PC-3 (cell line): Measurements from ENCODE around the gene CD200R1. TPM values are rescaled to one million over a fixed set of nuclear protein-coding genes. Genes with fewer than 3 reads are reported as not detected.
A peak's percentile ranks its signal among the peaks of the same experiment; 100 is the strongest.

Source experiments
- ATAC-seq: fragments of 200-7000 bp; cut with Tn5 transposase; 2 replicates; pipeline ENCODE4 v1.9.1; 2020; ENCODE audit warnings: mild to moderate bottlenecking, moderate library complexity
- BruUV-seq: library from RNA; stranded (reverse); fragments of 400-500 nt; replicated peaks from 2 replicates; lab custom pipeline; 2021; lab: Mats Ljungman, UMichigan
- CTCF ChIA-PET: fragments of 300-600 bp; sonication (Branson Sonifier 250); formaldehyde crosslinking; loops from one replicate; lab custom pipeline; 2022; ENCODE audit warnings: antibody characterized with exemption; lab: Charles Lee
- POLR2A ChIA-PET: fragments of 300-600 bp; sonication (Branson Sonifier 250); formaldehyde crosslinking; loops from one replicate; lab custom pipeline; 2022; ENCODE audit warnings: antibody characterized with exemption; ENCODE audit not compliant: unreplicated experiment; lab: Charles Lee
- DNase-seq: peaks from one replicate; pipeline ENCODE4 v3.0.0-alpha.2; 2015
- H2AFZ ChIP-seq: fragments of 300-600 bp; sonication (generic); 2 replicates; pipeline ENCODE4 v1.6.0; 2016; ENCODE audit warnings: antibody characterized with exemption, low read length
- H3F3A ChIP-seq: fragments of 300-600 bp; sonication (generic); one replicate; pipeline ENCODE4 v1.6.0; 2017; ENCODE audit warnings: antibody characterized with exemption, low read length, control low read depth, mild to moderate bottlenecking; ENCODE audit not compliant: unreplicated experiment
- H3K27ac ChIP-seq: fragments of 300-600 bp; sonication (generic); 2 replicates; pipeline ENCODE4 v1.5.1; 2016; ENCODE audit warnings: mild to moderate bottlenecking, low read length
- H3K27me3 ChIP-seq: fragments of 300-600 bp; sonication (generic); 2 replicates; pipeline ENCODE4 v1.6.1; 2016; ENCODE audit warnings: low read length, mixed read lengths
- H3K36me3 ChIP-seq: fragments of 300-600 bp; sonication (generic); 2 replicates; pipeline ENCODE4 v1.6.1; 2016; ENCODE audit warnings: low read depth, mixed run types, low read length, mixed read lengths
- H3K4me1 ChIP-seq: fragments of 300-600 bp; sonication (generic); 2 replicates; pipeline ENCODE4 v1.5.1; 2016; ENCODE audit warnings: low read length; ENCODE audit not compliant: insufficient read depth
- H3K4me2 ChIP-seq: fragments of 300-600 bp; sonication (generic); 2 replicates; pipeline ENCODE4 v1.6.0; 2016; ENCODE audit warnings: low read length
- H3K4me3 ChIP-seq: fragments of 300-600 bp; sonication (generic); 2 replicates; pipeline ENCODE4 v1.5.1; 2016; ENCODE audit warnings: mild to moderate bottlenecking, low read length, mixed read lengths
- H3K79me2 ChIP-seq: fragments of 300-600 bp; sonication (generic); 2 replicates; pipeline ENCODE4 v1.6.1; 2017; ENCODE audit warnings: low read length, mixed read lengths
- H3K9ac ChIP-seq: fragments of 300-600 bp; sonication (generic); 2 replicates; pipeline ENCODE4 v1.6.0; 2016; ENCODE audit warnings: mild to moderate bottlenecking, low read length
- H3K9me2 ChIP-seq: fragments of 300-600 bp; sonication (generic); replicated peaks from 2 replicates; pipeline ENCODE4 v1.6.1; 2016; ENCODE audit warnings: mixed run types, low read length, mixed read lengths
- H3K9me3 ChIP-seq: fragments of 300-600 bp; sonication (generic); 2 replicates; pipeline ENCODE4 v1.6.1; 2016; ENCODE audit warnings: low read length, mixed read lengths
- H4K20me1 ChIP-seq: fragments of 300-600 bp; sonication (generic); 2 replicates; pipeline ENCODE4 v1.6.1; 2016; ENCODE audit warnings: low read length, mixed read lengths
- EZH2 ChIP-seq: fragments of 300-600 bp; sonication (generic); IDR thresholded peaks from one replicate; pipeline ENCODE4 v1.6.1; 2017; ENCODE audit warnings: antibody characterized with exemption, mild to moderate bottlenecking, low read length; ENCODE audit not compliant: unreplicated experiment
- EZH2phosphoT487 ChIP-seq: fragments of 300-600 bp; sonication (generic); IDR thresholded peaks from 2 replicates; pipeline ENCODE4 v1.6.1; 2018; ENCODE audit warnings: mild to moderate bottlenecking, antibody characterized with exemption, low read length, borderline replicate concordance
- intact Hi-C: fragments of 100-400 bp; cut with micrococcal nuclease; formaldehyde crosslinking; loops from 2 replicates; pipeline ENCODE4 v1.9.0; 2023
- total RNA-seq: library from RNA; depleted of rRNA; stranded (reverse); fragments of >200 nt; gene quantifications from 2 replicates; pipeline ENCODE4 v1.2.3, GENCODE V29; 2014
- TF ChIP-seq, protein P1 (sequence below): fragments of 300-600 bp; sonication (generic); conservative IDR thresholded peaks from 2 replicates; pipeline ENCODE4 v1.5.1; 2017; ENCODE audit warnings: antibody characterized with exemption, low read depth, mild to moderate bottlenecking, low read length

CD200R1 gene
- total RNA-seq, 1 experiment from 2014 or later = not detected

DNA sequence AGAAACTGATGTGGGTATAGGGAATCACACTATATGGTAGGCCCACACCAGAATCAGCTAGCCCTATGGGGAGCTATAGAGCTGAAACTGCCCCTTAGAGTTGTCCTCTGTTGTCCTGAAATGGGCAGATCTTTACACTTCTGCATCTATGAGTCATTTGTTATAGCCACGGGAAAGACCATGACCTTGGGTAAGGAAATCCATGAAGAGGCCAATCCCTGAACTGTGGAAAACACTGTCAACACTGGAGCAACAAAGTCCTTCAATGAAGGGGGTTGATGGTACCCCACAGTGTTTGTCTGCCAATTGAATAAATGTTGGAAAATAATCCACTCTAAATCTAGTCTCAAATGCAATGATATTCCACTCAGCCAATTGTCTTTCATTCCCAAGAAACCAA, 5.2 kb upstream of the CD200R1 start:
- Histone ChIP-seq H2AFZ (no peak overlapping the region), H4K20me1 (no peaks in the 10 kb centered on the region), H3K4me2 (no peak overlapping the region), H3K4me3 (no peak overlapping the region), H3F3A (no peaks in the 10 kb centered on the region), H3K9me2 (no peaks in the 10 kb centered on the region), H3K4me1 (peaks cover 9% of the 10 kb centered on the region), H3K27me3 (no peaks in the 10 kb centered on the region), H3K27ac (no peak overlapping the region), H3K79me2 (no peaks in the 10 kb centered on the region), H3K36me3 (no peaks in the 10 kb centered on the region), H3K9ac (no peak overlapping the region), H3K9me3 (no peaks in the 10 kb centered on the region)
- TF ChIP-seq EZH2phosphoT487 (no peak), EZH2 (no peak)
- TF ChIP-seq, protein P1, sequence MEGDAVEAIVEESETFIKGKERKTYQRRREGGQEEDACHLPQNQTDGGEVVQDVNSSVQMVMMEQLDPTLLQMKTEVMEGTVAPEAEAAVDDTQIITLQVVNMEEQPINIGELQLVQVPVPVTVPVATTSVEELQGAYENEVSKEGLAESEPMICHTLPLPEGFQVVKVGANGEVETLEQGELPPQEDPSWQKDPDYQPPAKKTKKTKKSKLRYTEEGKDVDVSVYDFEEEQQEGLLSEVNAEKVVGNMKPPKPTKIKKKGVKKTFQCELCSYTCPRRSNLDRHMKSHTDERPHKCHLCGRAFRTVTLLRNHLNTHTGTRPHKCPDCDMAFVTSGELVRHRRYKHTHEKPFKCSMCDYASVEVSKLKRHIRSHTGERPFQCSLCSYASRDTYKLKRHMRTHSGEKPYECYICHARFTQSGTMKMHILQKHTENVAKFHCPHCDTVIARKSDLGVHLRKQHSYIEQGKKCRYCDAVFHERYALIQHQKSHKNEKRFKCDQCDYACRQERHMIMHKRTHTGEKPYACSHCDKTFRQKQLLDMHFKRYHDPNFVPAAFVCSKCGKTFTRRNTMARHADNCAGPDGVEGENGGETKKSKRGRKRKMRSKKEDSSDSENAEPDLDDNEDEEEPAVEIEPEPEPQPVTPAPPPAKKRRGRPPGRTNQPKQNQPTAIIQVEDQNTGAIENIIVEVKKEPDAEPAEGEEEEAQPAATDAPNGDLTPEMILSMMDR = no peak
- no TSS peak for BruUV-seq
- ChIA-PET CTCF (interaction anchor here (0.6 to 1.4 kb wide), 2 partner anchors 39 to 245 kb away, joined by 4 to 17 read pairs; a partner anchor contains a TSS), POLR2A (no interaction called here)
- DNase-seq (no peak), ATAC-seq (no peak)
- intact Hi-C loops = no loop called here

DNA sequence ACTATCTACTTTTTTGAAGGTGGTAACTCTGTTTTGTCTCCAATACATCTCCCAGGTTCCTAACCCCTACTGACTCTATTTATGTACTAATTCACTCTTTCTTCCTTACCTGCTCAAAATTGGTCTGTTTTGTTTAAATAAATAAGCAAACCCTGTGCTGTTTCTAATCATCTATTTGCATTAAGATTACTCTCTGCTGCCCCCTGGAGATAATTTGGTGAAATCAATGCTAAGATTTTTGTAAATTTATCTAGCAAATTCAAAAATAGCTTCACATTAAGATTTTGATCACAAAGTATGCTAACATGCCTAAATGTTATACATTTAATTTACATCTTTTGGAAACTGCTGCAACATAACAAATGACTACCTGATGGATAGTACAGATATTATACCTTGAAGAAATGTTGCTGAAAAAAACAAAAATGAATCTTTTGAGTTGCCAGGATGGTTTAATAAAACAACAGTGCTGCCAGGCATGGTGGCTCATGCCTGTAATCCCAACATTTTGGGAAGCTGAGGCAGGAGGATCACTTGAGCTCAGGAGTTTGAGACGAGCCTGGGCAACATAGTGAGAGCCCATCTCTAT, 4.4 kb upstream of the CD200R1 start:
- Histone ChIP-seq H3K9ac (no peak overlapping the region), H3K9me2 (no peaks in the 10 kb centered on the region), H3K4me1 (peaks cover 2% of the 10 kb centered on the region), H3K4me2 (no peak overlapping the region), H3K27me3 (no peaks in the 10 kb centered on the region), H3K79me2 (no peaks in the 10 kb centered on the region), H3K27ac (no peak overlapping the region), H3K36me3 (no peaks in the 10 kb centered on the region), H3K4me3 (no peak overlapping the region), H4K20me1 (no peaks in the 10 kb centered on the region), H3K9me3 (no peaks in the 10 kb centered on the region), H3F3A (no peaks in the 10 kb centered on the region), H2AFZ (no peak overlapping the region)
- POLR2A ChIA-PET = no interaction called here
- intact Hi-C loops = loop anchor here (1.0 to 2.0 kb wide), 4 partner anchors 165 to 397 kb away; no protein-coding TSS in a partner anchor
- CTCF ChIA-PET = interaction anchor here (0.6 to 1.4 kb wide), 5 partner anchors 150 to 517 kb away, joined by 3 to 17 read pairs (median 5); no protein-coding TSS in a partner anchor
- no TSS peak for BruUV-seq
- DNase-seq = peak; percentile 62
- TF ChIP-seq EZH2phosphoT487 = no peak
- TF ChIP-seq, protein P1 = peak; percentile 87
- ATAC-seq = no peak; the same call in 1 of the 2 replicates

DNA sequence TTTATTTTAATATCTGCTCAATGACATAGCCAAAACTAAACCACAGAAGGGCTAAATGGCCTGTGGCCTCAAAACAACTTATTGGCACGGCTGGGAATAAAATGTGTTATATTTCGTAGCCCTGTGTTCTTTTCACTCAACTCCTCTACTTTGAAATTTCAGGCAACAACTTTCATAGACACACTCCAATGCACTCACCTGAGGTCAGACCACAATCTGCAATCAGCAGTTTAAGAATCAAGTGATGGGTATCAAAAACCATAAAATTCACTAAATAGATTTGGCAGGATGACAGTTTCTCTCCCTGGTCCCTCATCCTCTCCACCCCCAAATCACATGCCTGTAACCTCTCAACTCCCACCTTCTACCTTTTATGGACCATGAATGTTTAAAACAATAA, 2.0 kb upstream of the CD200R1 start:
- Histone ChIP-seq H3K4me2 (no peak overlapping the region), H3K9me3 (no peaks in the 10 kb centered on the region), H3F3A (no peaks in the 10 kb centered on the region), H3K27me3 (0 out of 2 replicates have a peak, but pooled peaks cover 4% of the 10 kb centered on the region), H3K27ac (no peak overlapping the region), H3K79me2 (no peaks in the 10 kb centered on the region), H3K9me2 (no peaks in the 10 kb centered on the region), H2AFZ (no peak overlapping the region), H3K36me3 (no peaks in the 10 kb centered on the region), H4K20me1 (no peaks in the 10 kb centered on the region), H3K4me3 (no peak overlapping the region), H3K4me1 (no peaks in the 10 kb centered on the region), H3K9ac (no peak overlapping the region)
- BruUV-seq = no TSS peak
- ATAC-seq = no peak
- POLR2A ChIA-PET = no interaction called here
- CTCF ChIA-PET = no interaction called here
- intact Hi-C loops = no loop called here
- no peak for DNase-seq
- TF ChIP-seq EZH2phosphoT487 (no peak), EZH2 (no peak)
- TF ChIP-seq, protein P1 = no peak
